Suprapubic skin (tissue), 4 donors: ENCODE results near the gene TPSD1. TPM values are rescaled to one million over a fixed set of nuclear protein-coding genes. Genes with fewer than 3 reads are reported as not detected.
A peak's percentile ranks its signal among the peaks of the same experiment; 100 is the strongest.

Experiments used
- DNase-seq, 2 donors: peaks; one replicate each; pipeline ENCODE4 v3.0.0-alpha.2; 2019; ENCODE audit warnings: low spot score in 2 of 2
- H3K27ac ChIP-seq: fragments of 200-600 bp; sonication (generic); one replicate; pipeline ENCODE4 v1.5.1; 2019
- H3K27me3 ChIP-seq: fragments of 200-600 bp; sonication (generic); one replicate; pipeline ENCODE4 v1.5.1; 2019
- H3K36me3 ChIP-seq: fragments of 200-600 bp; sonication (generic); one replicate; pipeline ENCODE4 v1.5.1; 2019
- H3K4me1 ChIP-seq: fragments of 200-600 bp; sonication (generic); one replicate; pipeline ENCODE4 v1.5.1; 2019
- H3K4me3 ChIP-seq: fragments of 200-600 bp; sonication (generic); one replicate; pipeline ENCODE4 v1.5.1; 2019; ENCODE audit warnings: mild to moderate bottlenecking
- H3K9me3 ChIP-seq: fragments of 200-600 bp; sonication (generic); one replicate; pipeline ENCODE4 v1.5.1; 2019
- EP300 ChIP-seq: sonication (generic); formaldehyde crosslinking; IDR thresholded peaks from one replicate; pipeline ENCODE4 v1.6.1; 2017; ENCODE audit warnings: antibody characterized with exemption
- POLR2A ChIP-seq, 2 donors: fragments of 450-650 bp; IDR thresholded peaks; one replicate each; pipeline ENCODE4 v1.6.1; 2017; ENCODE audit warnings: antibody characterized with exemption in 2 of 2, mild to moderate bottlenecking in 2 of 2, moderate library complexity in 2 of 2
- POLR2AphosphoS5 ChIP-seq, 3 donors: sonication (generic); formaldehyde crosslinking; IDR thresholded peaks; one replicate each; pipeline ENCODE4 v1.6.1; 2017; ENCODE audit warnings: antibody characterized with exemption in 3 of 3
- WGBS: methylation state at CpG from one replicate; pipeline ENCODE4 v1.1.5; 2018; 5-methylcytosine and 5-hydroxymethylcytosine counted together
- total RNA-seq, 4 donors: library from RNA; depleted of rRNA; stranded (reverse); fragments of >200 nt; gene quantifications; one replicate each; pipeline ENCODE4 v1.1.0, GENCODE V29; 2016
- TF ChIP-seq, protein P1 (sequence below), 2 donors: fragments of 200-600 bp in 1 of 2; fragments of 450-650 bp in 1 of 2; sonication (generic) in 1 of 2; IDR thresholded peaks; one replicate each; pipeline ENCODE4 v1.5.1; 2016 to 2019; ENCODE audit warnings: antibody characterized with exemption in 2 of 2, mild to moderate bottlenecking in 1 of 2, moderate library complexity in 1 of 2

Gene TPSD1
- total RNA-seq, 4 donors from 2014 or later, result 0.38 to 11.6 (median 0.83) TPM; not detected in 1

DNA sequence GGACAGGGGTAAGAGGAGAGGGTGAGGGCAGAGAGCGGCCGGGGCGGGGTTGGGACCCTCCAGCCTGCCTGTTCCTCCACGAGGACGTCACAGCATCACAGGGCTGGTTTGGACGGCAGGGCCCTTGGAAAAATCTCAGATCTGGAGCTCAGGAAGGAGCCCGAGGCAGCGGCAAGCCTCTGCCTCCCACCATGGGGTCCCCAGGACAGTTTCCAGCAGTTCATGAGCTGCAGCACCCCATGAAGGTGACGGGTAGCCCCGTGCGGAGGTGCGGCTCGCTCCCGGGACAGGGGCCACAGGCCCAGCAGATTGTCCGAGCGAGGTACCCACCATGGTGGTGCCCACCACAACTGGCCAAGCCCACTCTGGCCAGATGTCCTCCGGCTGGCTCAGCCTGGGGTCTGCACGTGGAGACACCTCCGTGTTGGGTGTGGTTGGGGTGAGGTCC is 21.3 kb downstream of the TPSD1 start:
- Histone ChIP-seq H3K27ac (no peak overlapping the region), H3K4me3 (no peak overlapping the region), H3K27me3 (peaks cover 76% of the 10 kb centered on the region), H3K4me1 (no peaks in the 10 kb centered on the region), H3K36me3 (no peaks in the 10 kb centered on the region), H3K9me3 (no peaks in the 10 kb centered on the region)
- DNase-seq, result peak in 1 of 2 donors; percentile 48
- WGBS, result 83% methylated on average over 6 of the region's 19 CpGs
- no peak for TF ChIP-seq POLR2A (IDR thresholded peaks at IDR 0.05)
- TF ChIP-seq, protein P1, sequence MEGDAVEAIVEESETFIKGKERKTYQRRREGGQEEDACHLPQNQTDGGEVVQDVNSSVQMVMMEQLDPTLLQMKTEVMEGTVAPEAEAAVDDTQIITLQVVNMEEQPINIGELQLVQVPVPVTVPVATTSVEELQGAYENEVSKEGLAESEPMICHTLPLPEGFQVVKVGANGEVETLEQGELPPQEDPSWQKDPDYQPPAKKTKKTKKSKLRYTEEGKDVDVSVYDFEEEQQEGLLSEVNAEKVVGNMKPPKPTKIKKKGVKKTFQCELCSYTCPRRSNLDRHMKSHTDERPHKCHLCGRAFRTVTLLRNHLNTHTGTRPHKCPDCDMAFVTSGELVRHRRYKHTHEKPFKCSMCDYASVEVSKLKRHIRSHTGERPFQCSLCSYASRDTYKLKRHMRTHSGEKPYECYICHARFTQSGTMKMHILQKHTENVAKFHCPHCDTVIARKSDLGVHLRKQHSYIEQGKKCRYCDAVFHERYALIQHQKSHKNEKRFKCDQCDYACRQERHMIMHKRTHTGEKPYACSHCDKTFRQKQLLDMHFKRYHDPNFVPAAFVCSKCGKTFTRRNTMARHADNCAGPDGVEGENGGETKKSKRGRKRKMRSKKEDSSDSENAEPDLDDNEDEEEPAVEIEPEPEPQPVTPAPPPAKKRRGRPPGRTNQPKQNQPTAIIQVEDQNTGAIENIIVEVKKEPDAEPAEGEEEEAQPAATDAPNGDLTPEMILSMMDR (IDR thresholded peaks at IDR 0.05), result no peak
- no peak for TF ChIP-seq POLR2AphosphoS5 (IDR thresholded peaks at IDR 0.05)
- TF ChIP-seq EP300, result no peak

DNA sequence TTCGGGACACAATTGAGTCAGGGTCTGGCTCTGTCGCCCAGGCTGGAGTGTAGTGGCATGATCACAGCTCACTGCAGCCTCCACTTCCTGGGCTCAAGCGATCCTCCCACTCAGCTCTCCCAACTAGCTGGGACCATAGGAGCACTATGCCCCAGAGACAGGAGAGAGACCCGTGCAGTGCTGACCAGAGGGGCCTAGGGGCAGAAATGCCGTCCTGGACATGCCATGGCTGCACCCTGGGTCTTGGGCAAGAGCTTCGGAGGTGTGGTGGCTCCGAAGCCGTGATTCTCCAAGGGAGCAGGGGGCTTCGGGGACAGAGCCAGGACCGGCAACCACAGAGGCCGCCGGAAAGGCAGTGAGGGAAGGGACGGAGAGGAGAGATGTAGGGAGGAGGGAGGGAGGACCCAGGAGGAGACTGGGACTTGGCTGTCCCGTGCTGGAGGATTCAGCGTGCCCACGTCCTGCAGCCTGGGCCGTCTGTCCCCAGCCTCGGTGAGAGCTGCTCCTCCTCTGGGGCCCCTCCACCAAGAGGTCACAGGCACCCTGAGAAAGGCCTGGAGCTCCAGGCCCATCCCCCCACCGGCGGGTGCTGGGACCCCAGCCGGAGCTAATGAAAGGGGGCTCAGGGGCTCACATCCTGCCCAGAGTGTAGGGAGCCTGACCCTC is 21.9 kb downstream of the TPSD1 start:
- Histone ChIP-seq H3K27ac (no peak overlapping the region), H3K4me3 (no peak overlapping the region), H3K4me1 (no peaks in the 10 kb centered on the region), H3K36me3 (no peaks in the 10 kb centered on the region), H3K27me3 (peaks cover 78% of the 10 kb centered on the region), H3K9me3 (no peaks in the 10 kb centered on the region)
- 61% methylated on average over 16 of the region's 21 CpGs for WGBS
- no peak for DNase-seq
- TF ChIP-seq POLR2AphosphoS5 (IDR thresholded peaks at IDR 0.05), result no peak
- TF ChIP-seq, protein P1 (IDR thresholded peaks at IDR 0.05), result no peak
- TF ChIP-seq POLR2A (IDR thresholded peaks at IDR 0.05), result no peak
- no peak for TF ChIP-seq EP300

DNA sequence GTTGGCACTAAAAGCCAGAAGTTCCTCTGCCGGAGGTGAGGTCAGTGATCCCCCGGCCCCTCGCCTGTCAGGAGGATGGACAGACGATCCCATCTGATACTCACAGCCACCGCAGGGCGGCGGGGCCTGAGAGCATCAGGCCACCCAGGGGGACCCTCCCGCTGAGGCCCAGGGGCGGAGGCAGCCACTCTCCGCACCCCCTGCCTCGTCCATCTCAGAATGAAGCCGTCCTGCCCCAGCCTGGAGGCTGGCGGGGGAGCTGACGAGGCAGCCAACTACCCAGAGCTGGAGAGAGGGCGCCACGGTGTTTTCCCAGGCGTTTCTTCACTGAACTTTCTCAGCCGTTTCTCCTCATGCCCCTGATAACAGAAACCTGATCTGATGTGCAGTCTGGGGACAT is 22.6 kb downstream of the TPSD1 start:
- no peak for DNase-seq
- 35% methylated on average over 7 of the region's 18 CpGs for WGBS
- Histone ChIP-seq H3K4me3 (no peak overlapping the region), H3K36me3 (no peaks in the 10 kb centered on the region), H3K9me3 (no peaks in the 10 kb centered on the region), H3K4me1 (no peaks in the 10 kb centered on the region), H3K27ac (no peak overlapping the region), H3K27me3 (peaks cover 83% of the 10 kb centered on the region)
- TF ChIP-seq POLR2AphosphoS5 (IDR thresholded peaks at IDR 0.05), result no peak
- TF ChIP-seq POLR2A (IDR thresholded peaks at IDR 0.05), result no peak
- TF ChIP-seq, protein P1 (IDR thresholded peaks at IDR 0.05), result no peak
- TF ChIP-seq EP300, result no peak

DNA sequence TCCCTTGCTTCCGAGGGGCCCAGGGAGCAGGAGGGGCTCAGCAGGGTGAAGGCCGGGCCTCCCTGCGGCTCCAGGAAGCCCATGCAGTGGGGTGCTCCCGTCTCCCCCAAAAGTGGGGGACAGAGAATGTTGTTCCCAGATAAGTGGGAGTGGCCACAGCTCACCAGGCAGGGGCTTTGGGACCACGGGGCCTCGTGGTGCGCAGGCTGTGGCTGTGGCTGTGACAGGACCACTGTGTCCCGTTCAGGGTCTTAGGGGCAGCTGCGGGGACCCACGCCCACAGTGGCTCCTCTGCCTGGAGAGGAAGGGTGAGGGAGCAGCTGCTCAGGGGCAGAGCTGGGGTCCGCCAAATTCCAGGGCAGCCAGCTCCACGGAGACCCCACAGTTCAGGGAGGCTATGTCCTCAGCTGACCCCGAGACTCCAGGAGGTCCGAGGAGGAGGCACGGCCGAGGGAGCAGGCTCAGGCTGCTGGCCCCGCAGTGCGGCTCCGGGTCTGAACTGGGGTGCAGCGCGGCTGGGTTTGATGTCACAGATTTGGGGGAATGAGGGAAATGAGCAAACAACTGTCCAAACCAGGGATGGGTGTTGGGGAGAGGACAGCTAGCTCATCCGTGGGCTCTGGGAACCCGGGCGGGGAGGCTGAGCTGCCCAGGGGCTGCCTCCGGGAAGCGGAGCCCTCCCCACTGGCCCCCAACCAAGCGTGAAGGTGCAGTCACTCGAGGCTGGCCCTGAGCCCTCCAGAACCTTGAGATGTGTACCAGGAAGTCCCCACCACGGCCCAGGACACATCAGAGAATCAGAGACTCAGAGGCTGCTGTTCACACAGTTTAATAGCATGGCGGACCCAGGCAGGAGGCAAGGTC is 23.4 kb downstream of the TPSD1 start:
- no peak overlapping the region for H3K27ac ChIP-seq
- H3K36me3 ChIP-seq, result no peaks in the 10 kb centered on the region
- no peak for DNase-seq
- no peaks in the 10 kb centered on the region for H3K4me1 ChIP-seq
- no peaks in the 10 kb centered on the region for H3K9me3 ChIP-seq
- TF ChIP-seq POLR2A (IDR thresholded peaks at IDR 0.05) (no peak), POLR2AphosphoS5 (IDR thresholded peaks at IDR 0.05) (no peak), EP300 (no peak)
- TF ChIP-seq, protein P1 (IDR thresholded peaks at IDR 0.05), result no peak
- WGBS, result 73% methylated on average over 10 of the region's 30 CpGs
- H3K27me3 ChIP-seq, result peaks cover 84% of the 10 kb centered on the region
- H3K4me3 ChIP-seq, result no peak overlapping the region
